Left ventricle myocardium inferior (tissue), 1 donor: ENCODE results near the gene LEUTX. TPM values are rescaled to one million over a fixed set of nuclear protein-coding genes. Genes with fewer than 3 reads are reported as not detected.

Experiments
- DNase-seq: peaks from one replicate; pipeline ENCODE4 v3.0.0-alpha.2; 2020
- H3K27ac ChIP-seq: fragments of 200-600 bp; replicated peaks from 2 replicates; pipeline ENCODE4 v1.8.0; 2021
- H3K27me3 ChIP-seq: fragments of 200-600 bp; 2 replicates; pipeline ENCODE4 v1.8.0; 2021; ENCODE audit warnings: low read depth
- H3K36me3 ChIP-seq: fragments of 200-600 bp; 2 replicates; pipeline ENCODE4 v1.8.0; 2021
- H3K4me1 ChIP-seq: fragments of 200-600 bp; 2 replicates; pipeline ENCODE4 v1.8.0; 2021
- H3K4me3 ChIP-seq: fragments of 200-600 bp; 2 replicates; pipeline ENCODE4 v1.8.0; 2021; ENCODE audit warnings: mild to moderate bottlenecking, moderate library complexity
- H3K9me3 ChIP-seq: fragments of 200-600 bp; replicated peaks from 2 replicates; pipeline ENCODE4 v1.8.0; 2021
- CTCF ChIP-seq: fragments of 200-600 bp; IDR thresholded peaks from 2 replicates; pipeline ENCODE4 v1.8.0; 2021; ENCODE audit warnings: antibody characterized with exemption, mild to moderate bottlenecking, borderline replicate concordance
- intact Hi-C: fragments of 100-400 bp; cut with micrococcal nuclease; formaldehyde crosslinking; loops from one replicate; pipeline ENCODE4 v1.11.0; 2022
- total RNA-seq: library from RNA; stranded (reverse); fragmentation: NEBNext Ultra II Directional; extraction: Animal tissue kit (Norgen Biotek cat#: 25700); gene quantifications from one replicate; pipeline ENCODE4 v1.2.1, GENCODE V29; 2021
- donor health status: DM: no; HTN: yes; CAD: no; lungs with severe emphysema.

LEUTX gene
- total RNA-seq, 1 donor from 2014 or later: not detected

- no peak for DNase-seq
- intact Hi-C loops: no loop called here
- Histone ChIP-seq H3K9me3 (no peaks in the 10 kb centered on the region), H3K27me3 (no peaks in the 10 kb centered on the region), H3K4me3 (peak overlapping the region; percentile 80), H3K27ac (peak overlapping the region; percentile 83), H3K36me3 (peaks cover 36% of the 10 kb centered on the region), H3K4me1 (peaks cover 21% of the 10 kb centered on the region)
- no peak for TF ChIP-seq CTCF
These were observed 45.0 kb downstream of the LEUTX start for GRCh38 chr19:39823686-39824085.

- Histone ChIP-seq H3K27me3 (no peaks in the 10 kb centered on the region), H3K9me3 (no peaks in the 10 kb centered on the region), H3K36me3 (peaks cover 43% of the 10 kb centered on the region), H3K27ac (peak overlapping the region; percentile 83), H3K4me3 (peak overlapping the region; percentile 80), H3K4me1 (peaks cover 21% of the 10 kb centered on the region)
- peak; percentile 86 for DNase-seq
- intact Hi-C loops: no loop called here
- no peak for TF ChIP-seq CTCF
These were observed 45.8 kb downstream of the LEUTX start for GRCh38 chr19:39824143-39825092.

GRCh38 chr19:39825093-39825463, 46.4 kb downstream of the LEUTX start:
- peak overlapping the region; percentile 83 for H3K27ac ChIP-seq
- peaks cover 50% of the 10 kb centered on the region for H3K36me3 ChIP-seq
- DNase-seq: no peak
- no peak for TF ChIP-seq CTCF
- H3K4me3 ChIP-seq: peak overlapping the region; percentile 80
- intact Hi-C loops: no loop called here
- peaks cover 21% of the 10 kb centered on the region for H3K4me1 ChIP-seq
- no peaks in the 10 kb centered on the region for H3K27me3 ChIP-seq
- H3K9me3 ChIP-seq: no peaks in the 10 kb centered on the region

GRCh38 chr19:39825531-39826076, 47.0 kb downstream of the LEUTX start:
- H3K27ac ChIP-seq: no peak overlapping the region
- intact Hi-C loops: no loop called here

More at GRCh38 chr19:39825531-39826076, 47.0 kb downstream of the LEUTX start:
- Histone ChIP-seq H3K9me3 (no peaks in the 10 kb centered on the region), H3K4me3 (no peak overlapping the region), H3K4me1 (peaks cover 21% of the 10 kb centered on the region), H3K36me3 (peaks cover 55% of the 10 kb centered on the region), H3K27me3 (no peaks in the 10 kb centered on the region)
- DNase-seq: no peak
- no peak for TF ChIP-seq CTCF
